CD14-positive monocyte (primary cell): ENCODE results near the gene FXYD3. TPM values are rescaled to one million over a fixed set of nuclear protein-coding genes. Genes with fewer than 3 reads are reported as not detected.

Source experiments
- DNase-seq, 3 donors: peaks; one replicate each; pipeline ENCODE4 v3.0.0-alpha.2; 2011 to 2022
- H2AFZ ChIP-seq: 2 replicates; pipeline ENCODE4 v1.6.0; 2012; ENCODE audit warnings: mild to moderate bottlenecking, low read depth, low read length, inconsistent platforms; ENCODE audit not compliant: insufficient read depth, poor library complexity, severe bottlenecking
- H3K27ac ChIP-seq, 2 donors: 1 replicate in 1 of 2; 2 replicates in 1 of 2; pipeline ENCODE4 v1.5.1; 2012 to 2013; ENCODE audit warnings: low read length in 2 of 2, control low read depth in 1 of 2, inconsistent platforms in 1 of 2, low read depth in 1 of 2, mild to moderate bottlenecking in 1 of 2
- H3K27me3 ChIP-seq, 2 donors: one replicate each; pipeline versions ENCODE4 v1.6.0 to v1.6.1; 2011 to 2013; ENCODE audit warnings: low read length in 2 of 2; ENCODE audit not compliant: control insufficient read depth in 2 of 2, insufficient read depth in 2 of 2
- H3K36me3 ChIP-seq, 2 donors: replicated peaks in 1 of 2; 1 replicate in 1 of 2; 2 replicates in 1 of 2; pipeline versions ENCODE4 v1.5.1 to v1.6.1; 2012 to 2013; ENCODE audit warnings: low read length in 2 of 2, control low read depth in 1 of 2, inconsistent platforms in 1 of 2, mild to moderate bottlenecking in 1 of 2; ENCODE audit not compliant: insufficient read depth in 2 of 2, control insufficient read depth in 1 of 2
- H3K4me1 ChIP-seq, 2 donors: 1 replicate in 1 of 2; 2 replicates in 1 of 2; pipeline versions ENCODE4 v1.5.1 to v1.6.1; 2012 to 2013; ENCODE audit warnings: low read length in 2 of 2, control low read depth in 1 of 2, inconsistent platforms in 1 of 2, mild to moderate bottlenecking in 1 of 2, moderate library complexity in 1 of 2; ENCODE audit not compliant: insufficient read depth in 2 of 2, control insufficient read depth in 1 of 2
- H3K4me2 ChIP-seq: replicated peaks from 2 replicates; pipeline ENCODE3; 2012; ENCODE audit warnings: low read length, moderate library complexity, mild to moderate bottlenecking; ENCODE audit not compliant: poor library complexity, severe bottlenecking; ENCODE audit errors: extremely low read depth
- H3K4me3 ChIP-seq, 3 experiments: fragments of 200-600 bp in 1 of 3; sonication (generic) in 1 of 3; replicated peaks in 1 of 3; 1 replicate in 2 of 3; 2 replicates in 1 of 3; pipeline ENCODE4 v1.5.1; 2011 to 2013; ENCODE audit warnings: low read length in 3 of 3, mild to moderate bottlenecking in 3 of 3, control low read depth in 2 of 3, low read depth in 2 of 3, inconsistent platforms in 1 of 3, moderate library complexity in 1 of 3
- H3K79me2 ChIP-seq: 2 replicates; pipeline ENCODE4 v1.6.0; 2012; ENCODE audit warnings: mild to moderate bottlenecking, control low read depth, inconsistent platforms, low read length, moderate library complexity; ENCODE audit not compliant: insufficient read depth
- H3K9ac ChIP-seq: 2 replicates; pipeline ENCODE4 v1.6.0; 2017; ENCODE audit warnings: low read length, mild to moderate bottlenecking; ENCODE audit not compliant: insufficient read depth, poor library complexity, severe bottlenecking
- H3K9me3 ChIP-seq, 2 donors: replicated peaks in 1 of 2; 1 replicate in 1 of 2; 2 replicates in 1 of 2; pipeline versions ENCODE4 v1.5.1 to v1.6.1; 2012 to 2013; ENCODE audit warnings: low read length in 2 of 2, control low read depth in 1 of 2; ENCODE audit not compliant: control insufficient read depth in 1 of 2, insufficient read depth in 1 of 2
- H4K20me1 ChIP-seq: 2 replicates; pipeline ENCODE4 v1.6.0; 2012; ENCODE audit warnings: mild to moderate bottlenecking, low read length, control low read depth, moderate library complexity; ENCODE audit not compliant: insufficient read depth
- H3K27ac Mint-ChIP-seq, 7 donors: one replicate each; pipeline ENCODE4 v1.8.0; 2020; ENCODE audit warnings: mild to moderate bottlenecking in 7 of 7, mixed read lengths in 7 of 7, moderate library complexity in 6 of 7, inconsistent platforms in 2 of 7
- H3K27me3 Mint-ChIP-seq, 3 donors: one replicate each; pipeline ENCODE4 v1.8.0; 2021 to 2022; ENCODE audit warnings: low read depth in 3 of 3, mild to moderate bottlenecking in 3 of 3, mixed read lengths in 3 of 3, moderate library complexity in 3 of 3, inconsistent platforms in 1 of 3
- H3K36me3 Mint-ChIP-seq, 2 donors: one replicate each; pipeline ENCODE4 v1.8.0; 2020; ENCODE audit warnings: mixed read lengths in 2 of 2, inconsistent platforms in 1 of 2, mild to moderate bottlenecking in 1 of 2
- H3K4me1 Mint-ChIP-seq: one replicate; pipeline ENCODE4 v1.8.0; 2020; ENCODE audit warnings: mild to moderate bottlenecking, mixed read lengths
- H3K4me3 Mint-ChIP-seq, 2 donors: one replicate each; pipeline ENCODE4 v1.8.0; 2020; ENCODE audit warnings: mild to moderate bottlenecking in 2 of 2, mixed read lengths in 2 of 2, moderate library complexity in 1 of 2
- H3K9me3 Mint-ChIP-seq, 7 donors: one replicate each; pipeline ENCODE4 v1.8.0; 2020 to 2022; ENCODE audit warnings: mixed read lengths in 7 of 7, mild to moderate bottlenecking in 6 of 7, moderate library complexity in 6 of 7, inconsistent platforms in 2 of 7
- CTCF ChIP-seq: fragments of 200-600 bp; IDR thresholded peaks from one replicate; pipeline ENCODE4 v1.8.0; 2022; ENCODE audit warnings: antibody characterized with exemption, mild to moderate bottlenecking
- WGBS: methylation state at CpG from one replicate; pipeline ENCODE4 v1.1.5; 2013; ENCODE audit warnings: missing lambda C conversion rate; ENCODE audit not compliant: insufficient coverage; 5-methylcytosine and 5-hydroxymethylcytosine counted together
- intact Hi-C, 2 donors: fragments of 100-400 bp; cut with micrococcal nuclease; formaldehyde crosslinking; loops; one replicate each; pipeline versions ENCODE4 v1.15.0 to v1.15.1; 2023
- polyA plus RNA-seq, 3 donors: library from polyadenylated mRNA; depleted of rRNA in 1 of 3; unstranded in 2 of 3; stranded (reverse) in 1 of 3; fragments of 300-500 nt in 2 of 3; fragments of >200 nt in 1 of 3; fragmentation: Illumina TruSeq in 2 of 3; gene quantifications; 1 replicate in 2 of 3; 2 replicates in 1 of 3; pipeline ENCODE4 v1.2.3, GENCODE V29; 2012 to 2021

Gene FXYD3
- polyA plus RNA-seq, 3 donors = not detected

- DNase-seq = no peak
- H3K36me3 ChIP-seq = no peaks in the 10 kb centered on the region
Observed at GRCh38 chr19:35140207-35140961, 24.8 kb downstream of the FXYD3 start.

More at GRCh38 chr19:35140207-35140961, 24.8 kb downstream of the FXYD3 start:
- Mint-ChIP-seq H3K9me3 (peaks cover 0 to 13% (median 0%) of the 10 kb centered on the region in 7 donors), H3K4me1 (peaks cover 51% of the 10 kb centered on the region), H3K4me3 (peak overlapping the region in 1 of 2 donors; percentile 32), H3K27ac (peak overlapping the region in 4 of 7 donors; percentile 27 to 66 (median 39)), H3K27me3 (peaks cover 29 to 45% (median 31%) of the 10 kb centered on the region in 3 donors), H3K36me3 (no peaks in the 10 kb centered on the region)
- no peak overlapping the region for H3K9ac ChIP-seq
- no peak overlapping the region for H3K27ac ChIP-seq
- TF ChIP-seq CTCF = no peak
- intact Hi-C loops = loop anchor here in 1 of 2 donors (5.0 kb wide), 1 partner anchor 127 kb away; the partner anchor contains the start of gene USF2
- H3K4me2 ChIP-seq = peak overlapping the region; percentile 36
- no peaks in the 10 kb centered on the region for H4K20me1 ChIP-seq
- no peak overlapping the region for H2AFZ ChIP-seq
- peaks cover 23 to 36% of the 10 kb centered on the region in 2 donors for H3K27me3 ChIP-seq
- peaks cover 0 to 8% of the 10 kb centered on the region in 2 donors for H3K9me3 ChIP-seq
- 64% methylated on average over 12 of the region's 12 CpGs for WGBS
- peaks cover 47 to 49% of the 10 kb centered on the region in 2 donors for H3K4me1 ChIP-seq
- no peaks in the 10 kb centered on the region for H3K79me2 ChIP-seq
- peak overlapping the region in 1 of 3 experiments; percentile 38 for H3K4me3 ChIP-seq
